Testis (tissue), 2 donors: ENCODE results near the gene ARF4.

Experiments used
- CTCF ChIP-seq, 3 experiments: fragments of 450-650 bp in 2 of 3; fragments of 200-600 bp in 1 of 3; sonication (generic) in 1 of 3; IDR thresholded peaks; one replicate each; pipeline ENCODE4 v1.5.1; 2016 to 2019; ENCODE audit warnings: antibody characterized with exemption in 3 of 3, mild to moderate bottlenecking in 2 of 3, moderate library complexity in 1 of 3
- POLR2A ChIP-seq: fragments of 450-650 bp; IDR thresholded peaks from one replicate; pipeline ENCODE4 v1.6.1; 2017; ENCODE audit warnings: antibody characterized with exemption, mild to moderate bottlenecking, moderate library complexity

GRCh38 chr3:57596495-57597126, 533 bp downstream of the ARF4 start:
- TF ChIP-seq CTCF (IDR thresholded peaks at IDR 0.05) (no peak), POLR2A (no peak)
